HG03354 (cell line): ENCODE data around the gene IMMP2L.
A peak's percentile ranks its signal among the peaks of the same experiment; 100 is the strongest.
"Not testable (repeated sequence)": the region's sequence is repeated elsewhere in the genome, so short reads cannot be mapped to it uniquely, and the experiment has no call there.

Experiments
- ATAC-seq: cut with Tn5 transposase; IDR thresholded peaks from one replicate; pipeline ENCODE4 v1.9.1; 2021; ENCODE audit warnings: mild to moderate bottlenecking; ENCODE audit not compliant: unreplicated experiment, poor library complexity, severe bottlenecking

The IMMP2L gene

GRCh38 chr7:111561904-111562732, at the start of gene IMMP2L:
IMMP2L (minus strand) TSS chr7:111562492.
- ATAC-seq = peak; percentile 84

GRCh38 chr7:111609483-111610254, 47.4 kb upstream of the IMMP2L start:
- not testable (repeated sequence) for ATAC-seq

- no peak for ATAC-seq
Measured at GRCh38 chr7:111607621-111608020, 45.3 kb upstream of the IMMP2L start.

- no peak for ATAC-seq
Measured at GRCh38 chr7:111605246-111605645, 43.0 kb upstream of the IMMP2L start.

- no peak for ATAC-seq
Measured at GRCh38 chr7:111600091-111600490, 37.8 kb upstream of the IMMP2L start.

GRCh38 chr7:111595780-111596179, 33.5 kb upstream of the IMMP2L start:
- no peak for ATAC-seq

GRCh38 chr7:111594602-111595001, 32.3 kb upstream of the IMMP2L start:
- no peak for ATAC-seq

- ATAC-seq = no peak
Measured at GRCh38 chr7:111593343-111593742, 31.1 kb upstream of the IMMP2L start.

- ATAC-seq = peak; percentile 49
Measured at GRCh38 chr7:111588065-111588433, 25.8 kb upstream of the IMMP2L start.

GRCh38 chr7:111587410-111588064, 25.2 kb upstream of the IMMP2L start:
- ATAC-seq = no peak

GRCh38 chr7:111586711-111587409, 24.6 kb upstream of the IMMP2L start:
- no peak for ATAC-seq

- ATAC-seq = not testable (repeated sequence)
Measured at GRCh38 chr7:111581784-111582488, 19.6 kb upstream of the IMMP2L start.

- ATAC-seq = not testable (repeated sequence)
Measured at GRCh38 chr7:111581207-111581606, 18.9 kb upstream of the IMMP2L start.

- ATAC-seq = no peak
Measured at GRCh38 chr7:111578754-111579153, 16.5 kb upstream of the IMMP2L start.

- no peak for ATAC-seq
Measured at GRCh38 chr7:111571720-111572119, 9.4 kb upstream of the IMMP2L start.

- ATAC-seq = peak; percentile 68
Measured at GRCh38 chr7:111568870-111569462, 6.7 kb upstream of the IMMP2L start.

GRCh38 chr7:111568419-111568818, 6.1 kb upstream of the IMMP2L start:
- no peak for ATAC-seq

GRCh38 chr7:111564078-111564477, 1.8 kb upstream of the IMMP2L start:
- no peak for ATAC-seq

GRCh38 chr7:111561654-111561903, 713 bp downstream of the IMMP2L start:
- ATAC-seq = no peak
